GM12872 (cell line): ENCODE results near the gene TMTC1.

Experiments
- TF ChIP-seq, protein P1 (sequence below): IDR thresholded peaks from 3 replicates; pipeline ENCODE4 v1.5.1; 2011; ENCODE audit warnings: low read depth, mild to moderate bottlenecking, low read length, moderate library complexity; ENCODE audit not compliant: insufficient read depth

Gene TMTC1

DNA sequence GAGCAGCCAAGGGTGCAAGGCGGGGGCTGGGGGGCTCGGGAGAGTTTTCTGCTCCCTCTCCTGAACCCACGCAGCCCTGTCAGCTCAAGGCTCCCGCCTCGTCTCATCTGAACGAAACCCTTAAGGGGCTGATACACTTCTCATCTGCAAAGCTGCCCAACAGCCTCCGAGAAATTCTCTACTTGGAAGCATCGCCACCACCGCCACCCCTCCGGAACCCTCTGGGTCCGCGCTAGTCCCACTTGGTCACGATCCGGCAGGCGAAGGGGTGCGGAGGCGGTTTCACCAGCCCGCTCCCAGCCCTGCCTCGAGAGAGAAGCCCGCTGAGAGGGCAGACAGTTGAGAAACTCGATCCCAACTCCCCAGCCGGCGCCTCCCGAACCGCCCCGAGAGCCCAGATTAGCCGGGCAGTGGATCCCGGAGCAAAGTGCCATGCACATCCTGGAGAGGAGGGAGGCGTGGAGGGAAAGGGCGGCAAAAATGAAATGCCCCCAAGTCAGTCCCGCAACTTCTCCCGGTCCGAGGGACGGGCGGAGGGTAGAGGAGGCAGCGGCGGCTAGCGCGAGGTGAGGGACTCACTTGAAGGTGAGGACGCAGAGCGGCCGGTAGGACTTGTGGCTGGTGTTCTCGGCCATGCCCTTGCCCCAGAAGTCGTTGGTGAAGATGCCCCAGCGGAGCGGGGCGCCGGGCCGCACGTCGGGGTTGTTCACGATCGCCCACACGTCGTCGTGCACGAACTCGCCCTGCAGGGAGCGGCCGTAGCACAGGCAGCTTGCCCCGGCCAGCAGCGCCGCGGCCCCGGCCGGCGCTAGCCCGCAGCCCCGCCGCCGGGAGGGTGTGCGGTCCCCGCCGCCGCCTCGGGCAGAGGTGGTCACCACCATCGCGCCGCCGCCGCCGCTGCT lies 620 bp downstream of the TMTC1 start:
- TF ChIP-seq, protein P1, sequence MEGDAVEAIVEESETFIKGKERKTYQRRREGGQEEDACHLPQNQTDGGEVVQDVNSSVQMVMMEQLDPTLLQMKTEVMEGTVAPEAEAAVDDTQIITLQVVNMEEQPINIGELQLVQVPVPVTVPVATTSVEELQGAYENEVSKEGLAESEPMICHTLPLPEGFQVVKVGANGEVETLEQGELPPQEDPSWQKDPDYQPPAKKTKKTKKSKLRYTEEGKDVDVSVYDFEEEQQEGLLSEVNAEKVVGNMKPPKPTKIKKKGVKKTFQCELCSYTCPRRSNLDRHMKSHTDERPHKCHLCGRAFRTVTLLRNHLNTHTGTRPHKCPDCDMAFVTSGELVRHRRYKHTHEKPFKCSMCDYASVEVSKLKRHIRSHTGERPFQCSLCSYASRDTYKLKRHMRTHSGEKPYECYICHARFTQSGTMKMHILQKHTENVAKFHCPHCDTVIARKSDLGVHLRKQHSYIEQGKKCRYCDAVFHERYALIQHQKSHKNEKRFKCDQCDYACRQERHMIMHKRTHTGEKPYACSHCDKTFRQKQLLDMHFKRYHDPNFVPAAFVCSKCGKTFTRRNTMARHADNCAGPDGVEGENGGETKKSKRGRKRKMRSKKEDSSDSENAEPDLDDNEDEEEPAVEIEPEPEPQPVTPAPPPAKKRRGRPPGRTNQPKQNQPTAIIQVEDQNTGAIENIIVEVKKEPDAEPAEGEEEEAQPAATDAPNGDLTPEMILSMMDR = no peak

DNA sequence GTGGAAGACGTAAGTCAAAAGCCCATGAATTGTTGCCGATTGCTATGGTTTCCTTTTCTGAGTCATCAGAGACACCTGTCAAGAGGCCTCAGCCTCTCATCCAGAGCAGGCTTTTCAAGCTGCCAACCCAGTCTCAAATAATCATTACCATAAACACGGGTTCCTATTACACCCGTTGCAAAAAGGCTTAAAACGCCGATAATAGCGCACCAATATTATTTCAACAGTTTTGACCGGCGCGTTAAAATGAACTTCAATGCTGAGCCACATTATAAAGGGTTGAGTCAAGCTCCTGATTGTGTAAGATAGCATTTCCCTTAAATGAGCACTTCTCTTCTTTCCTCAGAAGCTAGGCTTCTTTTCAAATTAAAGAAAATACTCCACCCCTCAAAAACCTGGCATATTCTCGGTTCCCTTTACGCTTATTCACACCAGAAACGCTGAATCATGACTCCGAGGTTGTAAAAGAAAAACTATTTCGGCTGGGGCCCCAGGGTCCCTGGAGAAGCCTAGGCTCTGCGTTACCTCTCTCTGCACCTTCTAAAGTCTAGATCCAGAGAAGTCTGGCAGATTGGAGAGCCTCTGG lies 1.4 kb downstream of the TMTC1 start:
- TF ChIP-seq, protein P1 = no peak

DNA sequence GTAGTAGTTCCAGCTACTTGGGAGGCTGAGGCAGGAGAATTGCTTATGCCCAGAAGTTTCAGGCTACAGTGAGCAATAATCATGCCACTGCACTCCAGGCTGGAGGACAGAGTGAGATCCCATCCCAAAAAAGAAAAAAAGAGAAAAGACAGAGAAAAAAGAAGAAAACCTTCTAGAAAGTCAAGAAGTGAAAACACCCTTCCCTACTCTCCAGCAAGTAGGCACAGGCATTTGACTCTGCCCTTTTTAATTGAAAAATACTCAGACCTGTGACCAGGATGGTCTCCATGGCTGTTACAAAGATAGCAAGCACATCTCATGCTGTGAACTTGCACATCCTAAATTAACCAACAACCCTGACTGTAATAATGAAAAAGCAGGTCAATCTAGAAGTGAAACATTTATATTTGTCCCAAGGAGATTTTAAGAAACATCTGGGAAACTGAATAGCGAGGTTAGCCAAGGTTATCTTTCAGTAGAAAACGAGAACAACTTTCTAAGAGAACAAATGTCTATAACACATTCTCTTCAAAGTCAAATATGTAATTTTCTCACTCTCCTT lies 2.0 kb downstream of the TMTC1 start:
- TF ChIP-seq, protein P1 = no peak

DNA sequence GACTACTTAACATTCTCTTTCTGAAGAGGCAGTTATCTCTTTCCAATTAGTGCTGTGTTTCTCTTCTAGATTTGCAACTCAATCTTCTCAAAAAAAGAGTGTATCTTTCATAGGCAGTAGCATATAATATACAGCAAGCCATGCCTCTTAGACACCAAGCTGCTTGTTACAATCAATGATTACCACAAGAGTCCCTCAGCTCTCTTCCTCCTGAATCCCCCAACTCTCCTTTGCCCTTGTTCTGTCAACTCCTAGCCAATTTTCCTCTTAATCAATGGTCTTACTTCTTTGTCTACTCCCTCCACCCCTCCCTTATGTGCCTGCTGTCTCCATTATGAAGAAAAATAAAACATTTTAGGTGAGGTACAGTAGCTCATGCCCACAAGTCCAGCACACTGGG lies 2.6 kb downstream of the TMTC1 start:
- TF ChIP-seq, protein P1 = no peak

DNA sequence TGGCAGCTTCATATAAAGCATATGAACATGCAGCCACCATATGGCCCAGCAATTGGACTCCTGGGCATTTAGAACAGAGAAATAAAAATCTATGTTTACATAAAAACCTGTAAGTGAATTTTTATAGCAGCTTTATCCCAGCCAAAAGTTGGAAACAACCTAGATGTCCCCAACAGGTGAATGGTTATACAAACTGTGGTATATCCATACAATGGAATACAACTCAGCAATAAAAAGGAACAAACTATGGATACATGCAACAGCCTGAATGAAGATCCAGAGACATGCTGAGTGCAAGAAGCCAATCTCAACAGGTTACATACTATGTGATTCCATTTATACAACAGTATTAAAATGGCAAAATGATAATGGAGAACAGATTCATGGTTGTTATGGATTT lies 3.7 kb downstream of the TMTC1 start:
- TF ChIP-seq, protein P1 = no peak

DNA sequence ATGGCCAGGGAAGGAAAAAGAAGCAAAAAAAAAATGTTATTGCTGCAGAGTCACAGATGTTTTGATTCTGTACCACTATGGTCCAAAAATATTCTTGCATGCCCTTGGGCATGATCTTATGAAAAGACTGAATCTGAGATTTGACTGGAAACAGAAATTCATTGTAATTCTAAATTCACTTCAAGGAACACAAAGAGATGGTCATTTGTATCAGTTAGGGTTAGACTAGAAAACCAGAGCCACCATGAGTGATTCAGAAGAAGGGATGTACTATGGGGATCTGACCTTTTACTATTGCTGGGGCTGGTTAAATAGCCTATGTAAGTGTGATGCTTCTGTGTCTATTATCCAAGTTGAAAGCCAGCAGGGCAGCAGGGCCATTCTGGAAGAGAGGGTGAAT lies 5.2 kb downstream of the TMTC1 start:
- TF ChIP-seq, protein P1 = no peak

DNA sequence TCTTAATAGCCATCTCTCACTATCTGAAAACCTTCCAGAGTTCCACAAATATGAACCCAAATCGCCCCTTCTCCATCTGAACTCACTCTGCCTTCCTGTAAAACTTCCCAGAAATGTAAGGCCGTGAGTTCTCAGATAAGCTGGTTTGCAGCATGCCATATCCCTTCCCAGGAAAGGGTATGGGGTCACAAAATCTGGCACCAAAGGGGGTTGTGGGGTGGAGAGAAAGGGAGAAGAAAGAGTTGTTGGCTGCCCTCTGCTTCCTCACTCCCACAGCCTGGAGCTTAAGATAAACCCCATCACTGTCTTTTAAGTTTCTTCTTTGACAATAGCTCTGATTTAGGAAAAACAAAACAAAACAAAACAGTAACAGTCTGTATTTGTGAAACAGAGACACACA lies 10.7 kb downstream of the TMTC1 start:
- TF ChIP-seq, protein P1 = no peak
